Stimulated activated CD8-positive, alpha-beta memory T cell treated with anti-CD3 and anti-CD28 coated beads, Interleukin-15, amount 100 ng/mL, for 4 hours (primary cell): ENCODE results near the gene HEMGN.
"Not testable (repeated sequence)": the region's sequence is repeated elsewhere in the genome, so short reads cannot be mapped to it uniquely, and the experiment has no call there.

Experiments used
- DNase-seq, 2 donors: peaks; one replicate each; pipeline ENCODE4 v3.0.0-alpha.2; 2020; ENCODE audit warnings: low read depth in 2 of 2

Gene HEMGN

DNA sequence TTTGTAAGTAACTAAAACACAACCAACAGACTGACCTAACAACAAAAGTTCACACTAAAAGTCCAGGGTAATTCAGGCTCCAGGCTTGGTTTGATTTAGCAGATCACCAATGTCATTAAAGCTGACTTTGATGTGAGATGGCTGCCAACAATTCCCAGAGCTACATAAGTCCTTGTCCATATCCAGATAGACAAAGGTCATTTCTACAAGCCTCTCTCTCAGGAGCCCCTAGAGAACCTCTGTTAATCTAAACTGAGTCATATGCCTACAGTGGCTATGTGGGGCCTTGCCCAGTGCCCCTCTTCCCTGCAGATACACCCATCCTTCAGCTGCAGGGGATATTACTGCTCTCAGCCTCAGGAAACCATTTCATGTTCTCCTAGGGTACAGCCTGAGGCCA lies 26.9 kb upstream of the HEMGN start:
- DNase-seq = no peak

DNA sequence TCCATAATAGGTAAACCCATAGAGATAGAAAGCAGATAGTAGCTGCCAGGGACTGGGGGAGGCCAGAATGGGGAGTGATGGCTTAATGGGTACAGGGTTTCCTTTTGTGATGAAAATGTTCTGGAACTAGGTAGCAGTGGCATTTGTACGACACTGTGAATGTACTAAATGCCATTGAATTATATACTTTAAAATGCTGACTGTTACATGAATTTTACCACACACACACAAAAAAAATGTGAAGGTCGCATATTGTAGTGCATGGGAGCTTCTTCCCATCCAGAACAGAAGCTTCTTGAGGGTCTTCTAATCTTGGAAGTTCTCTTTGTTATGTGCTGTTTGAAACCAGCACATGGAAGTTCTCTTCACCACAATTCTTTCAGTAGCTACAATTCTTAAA lies 25.3 kb upstream of the HEMGN start:
- no peak for DNase-seq

DNA sequence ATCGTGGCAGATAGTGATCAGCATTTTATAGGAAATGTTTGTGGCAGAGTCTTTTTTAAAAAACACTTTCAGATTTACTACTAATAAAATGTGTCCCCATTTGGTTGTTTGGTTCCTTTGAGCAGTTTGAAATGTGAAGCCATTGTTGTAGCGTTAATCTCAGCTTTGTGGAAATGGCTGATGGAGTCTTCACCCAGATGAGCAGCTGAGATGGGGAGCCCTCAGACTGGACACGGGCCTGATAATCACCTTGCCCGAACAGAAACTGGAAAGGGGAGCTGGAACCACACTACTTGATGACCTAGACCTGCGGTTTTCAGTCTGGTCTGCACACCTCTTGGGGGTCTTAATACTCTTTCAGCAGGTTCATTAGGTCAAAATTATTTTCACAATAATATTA lies 24.6 kb upstream of the HEMGN start:
- DNase-seq = no peak

DNA sequence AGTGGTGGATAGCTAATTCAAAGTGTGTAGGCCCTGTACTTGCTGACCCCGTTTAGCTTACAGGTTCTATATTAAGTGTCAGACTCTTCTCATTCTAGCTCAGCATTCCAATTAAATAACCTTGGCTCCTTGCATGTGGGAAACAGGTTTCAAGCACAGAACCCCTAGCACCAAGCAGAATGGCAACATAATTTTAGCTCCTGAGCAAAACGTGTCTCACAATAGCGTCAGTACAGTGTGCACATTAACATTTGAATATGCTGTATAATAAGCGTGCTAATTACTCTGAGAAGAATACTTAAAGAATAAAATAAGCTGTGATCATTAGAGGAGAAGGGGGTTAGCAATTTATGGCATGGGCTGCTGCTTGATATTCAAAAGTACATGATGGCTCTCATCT lies 24.2 kb upstream of the HEMGN start:
- no peak for DNase-seq

DNA sequence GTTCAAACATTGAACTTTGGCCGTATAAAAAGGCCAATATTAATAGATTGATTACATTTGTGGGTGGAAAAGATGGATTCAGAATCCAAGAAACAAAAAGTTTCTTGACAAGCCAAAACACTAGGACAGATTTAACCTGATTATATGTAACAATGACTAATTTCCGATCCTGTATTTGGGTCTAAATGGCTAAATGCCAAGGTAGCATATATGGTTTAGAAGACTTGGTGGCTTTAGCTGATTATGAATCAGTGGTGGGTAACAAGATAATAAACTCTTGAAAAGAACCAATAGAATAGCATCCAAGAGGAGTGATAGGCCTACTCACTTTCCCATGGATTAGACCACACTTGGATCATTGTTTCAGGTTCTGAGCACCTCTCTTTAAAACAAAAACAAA lies 23.4 kb upstream of the HEMGN start:
- DNase-seq = no peak

DNA sequence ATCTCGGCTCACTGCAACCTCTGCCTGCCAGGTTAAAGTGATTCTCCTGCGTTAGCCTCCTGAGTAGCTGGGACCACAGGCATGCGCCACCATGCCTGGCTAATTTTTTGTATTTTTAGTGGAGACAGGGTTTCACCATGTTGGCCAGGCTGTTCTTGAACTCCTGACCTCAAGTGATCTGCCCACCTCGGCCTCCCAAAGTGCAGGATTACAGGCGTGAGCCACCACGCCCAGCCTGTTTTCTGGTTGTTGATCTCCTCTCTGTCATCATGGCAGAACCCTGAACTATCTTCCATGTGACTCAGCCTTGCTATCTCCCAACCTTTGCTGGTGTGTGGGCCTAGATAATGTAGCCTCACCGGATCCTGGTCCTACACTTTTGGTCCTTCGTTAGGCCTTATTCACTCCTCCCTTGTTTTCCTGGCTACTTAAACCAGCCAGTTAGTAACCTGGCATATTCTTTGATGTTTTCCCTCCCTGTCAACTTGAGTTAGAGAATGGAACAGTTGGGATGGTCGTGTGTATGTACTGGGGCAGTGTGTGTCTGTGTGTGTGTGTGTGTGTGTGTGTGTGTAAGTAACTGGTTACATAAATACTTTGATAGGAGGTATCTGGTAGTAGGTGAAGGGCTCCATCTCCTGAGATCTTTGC lies 22.8 kb upstream of the HEMGN start:
- DNase-seq = not testable (repeated sequence)

DNA sequence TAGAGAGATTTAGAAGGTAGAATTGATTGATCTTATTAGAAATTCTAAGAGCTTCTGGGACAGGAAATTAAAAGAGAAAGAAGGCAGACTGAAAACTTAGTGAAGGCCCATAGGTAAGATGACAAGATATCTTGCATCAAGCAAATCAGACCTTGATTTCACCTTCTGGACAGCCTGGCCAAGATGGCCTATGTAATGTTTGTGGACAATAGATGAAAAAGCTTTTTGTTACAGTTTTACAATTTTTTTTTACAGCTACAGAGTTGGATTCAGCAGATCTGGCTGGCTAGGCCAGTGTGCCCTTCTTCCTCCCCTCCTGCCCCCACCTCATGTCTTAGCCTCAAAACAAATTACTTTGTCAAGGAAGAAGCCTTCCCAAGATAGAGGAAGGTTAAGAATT lies 21.6 kb upstream of the HEMGN start:
- no peak for DNase-seq

DNA sequence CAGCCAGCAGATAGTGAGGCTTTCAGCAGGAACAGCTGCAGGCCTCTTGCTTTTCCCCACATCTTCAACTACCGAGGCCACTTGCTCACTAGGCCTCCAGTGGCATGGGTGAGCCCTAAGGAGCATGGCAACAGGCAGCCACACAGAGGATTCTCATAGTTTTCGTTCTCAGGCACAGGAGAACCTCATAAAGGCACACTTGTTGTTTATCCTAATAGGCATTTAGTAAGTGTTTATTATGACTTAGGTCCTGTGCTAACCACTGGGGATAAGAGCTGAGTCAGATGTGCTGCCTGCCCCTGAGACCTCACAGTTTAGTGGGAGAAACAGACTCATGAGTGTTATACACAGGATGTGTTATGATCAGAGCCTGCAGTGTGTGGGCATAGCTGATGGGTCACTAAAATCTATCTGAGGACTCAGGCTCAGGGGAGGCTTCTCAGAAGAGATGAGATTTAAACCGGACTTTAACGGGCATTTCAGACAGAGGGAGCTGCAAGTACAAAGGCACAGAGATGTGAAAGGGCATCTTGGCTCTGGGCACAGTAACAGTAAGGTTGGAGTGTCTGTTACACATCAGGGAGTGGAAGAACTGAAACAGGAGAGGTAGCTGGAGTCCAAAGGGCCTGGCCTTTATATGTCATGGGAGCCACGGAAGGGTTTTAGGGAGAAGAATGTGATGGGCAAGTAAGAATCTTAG lies 21.0 kb upstream of the HEMGN start:
- no peak for DNase-seq

DNA sequence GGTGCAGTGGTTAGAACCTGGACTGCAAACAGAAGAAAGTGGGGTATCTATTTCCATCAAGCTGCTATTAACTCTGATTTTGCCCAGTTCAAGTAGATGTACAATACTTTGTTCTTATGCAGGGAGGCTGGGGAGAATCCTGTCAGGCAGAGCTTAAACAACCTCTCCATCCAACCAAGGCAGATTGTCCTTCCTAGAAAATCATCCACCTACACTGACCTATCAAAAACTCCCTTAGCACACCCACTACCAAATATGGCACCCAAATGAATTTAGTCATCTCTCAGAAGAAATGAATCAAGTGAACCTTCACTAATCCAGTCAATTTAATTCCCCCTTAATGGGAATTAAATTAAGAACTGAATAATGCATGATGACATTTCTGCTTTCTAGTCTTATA lies 18.4 kb upstream of the HEMGN start:
- DNase-seq = no peak

DNA sequence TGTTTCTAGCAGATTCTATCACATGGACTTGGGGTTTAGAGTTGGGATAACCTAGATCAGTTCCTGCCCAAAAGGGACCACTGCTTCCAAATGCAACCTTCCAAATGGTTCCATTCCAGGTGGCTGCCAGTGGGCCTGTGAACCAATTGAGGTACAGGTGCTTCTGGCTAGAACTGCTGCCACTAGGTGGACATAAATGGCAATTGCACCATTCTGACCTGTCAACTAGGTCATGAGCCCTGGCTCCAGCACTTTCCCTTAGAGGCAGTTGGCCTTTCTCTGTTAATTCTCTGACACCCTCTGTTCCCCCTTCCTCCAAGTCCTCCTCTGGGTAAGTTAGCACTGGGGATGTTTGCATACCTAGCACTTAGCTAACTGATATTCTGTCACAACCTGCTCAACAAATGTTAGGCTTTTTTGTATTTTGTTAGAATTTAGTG lies 16.6 kb upstream of the HEMGN start:
- DNase-seq = peak in 1 of 2 donors; percentile 15

DNA sequence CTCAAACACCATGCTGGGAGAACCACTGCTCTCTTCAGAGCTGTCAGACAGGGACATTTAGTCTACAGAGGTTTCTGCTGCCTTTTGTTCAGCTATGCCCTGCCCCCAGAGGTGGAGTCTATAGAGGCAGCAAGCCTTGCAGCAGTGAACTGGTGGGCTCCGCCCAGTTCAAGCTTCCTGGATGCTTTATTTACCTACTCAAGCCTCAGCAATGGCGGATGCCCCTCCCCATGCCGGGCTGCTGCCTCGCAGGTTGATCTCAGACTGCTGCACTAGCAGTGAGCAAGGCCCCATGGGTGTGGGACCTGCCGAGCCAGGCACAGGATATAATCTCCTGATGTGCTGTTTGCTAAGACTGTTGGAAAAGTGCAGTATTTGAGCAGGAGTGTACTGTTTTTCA lies 12.9 kb upstream of the HEMGN start:
- DNase-seq = not testable (repeated sequence)

DNA sequence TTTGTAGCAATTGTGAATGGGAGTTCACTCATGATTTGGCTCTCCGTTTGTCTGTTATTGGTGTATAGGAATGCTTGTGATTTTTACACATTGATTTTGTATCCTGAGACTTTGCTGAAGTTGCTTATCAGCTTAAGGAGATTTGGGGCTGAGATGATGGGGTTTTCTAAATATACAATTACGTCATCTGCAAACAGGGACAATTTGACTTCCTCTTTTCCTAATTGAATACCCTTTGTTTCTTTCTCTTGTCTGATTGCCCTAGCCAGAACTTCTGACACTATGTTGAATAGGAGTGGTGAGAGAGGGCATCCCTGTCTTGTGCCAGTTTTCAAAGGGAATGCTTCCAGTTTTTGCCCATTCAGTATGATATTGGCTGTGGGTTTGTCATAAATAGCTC lies 9.1 kb upstream of the HEMGN start:
- not testable (repeated sequence) for DNase-seq

DNA sequence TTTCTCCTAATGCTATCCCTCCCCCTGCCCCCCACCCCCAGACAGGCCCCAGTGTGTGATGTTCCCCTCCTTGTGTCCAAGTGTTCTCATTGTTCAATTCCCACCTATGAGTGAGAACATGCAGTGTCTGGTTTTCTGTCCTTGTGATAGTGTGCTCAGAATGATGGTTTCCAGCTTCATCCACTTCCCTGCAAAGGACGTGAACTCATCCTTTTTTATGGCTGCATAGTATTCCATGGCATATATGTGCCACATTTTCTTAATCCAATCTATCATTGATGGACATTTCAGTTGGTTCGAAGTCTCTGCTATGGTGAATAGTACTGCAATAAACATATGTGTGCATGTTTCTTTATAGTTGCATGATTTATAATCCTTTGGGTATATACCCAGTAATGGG lies 7.5 kb upstream of the HEMGN start:
- not testable (repeated sequence) for DNase-seq

DNA sequence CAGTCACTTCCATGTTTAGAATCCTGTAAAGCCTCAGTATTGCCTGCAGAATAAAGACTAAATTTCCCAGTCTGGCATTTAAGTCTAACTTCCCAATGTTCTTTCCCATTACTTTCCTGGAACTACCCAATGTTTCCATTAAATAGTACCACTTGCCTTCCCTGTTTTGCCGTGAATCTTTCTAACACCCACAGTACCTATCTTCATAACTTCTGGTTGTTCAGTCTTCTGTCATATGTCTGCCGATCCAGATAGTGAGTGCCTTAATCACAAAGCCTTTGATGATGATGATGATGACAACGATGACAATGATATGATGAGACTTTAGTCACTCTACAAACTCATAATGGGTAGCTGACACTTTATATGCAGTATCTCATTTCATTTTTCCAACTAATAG lies 6.6 kb upstream of the HEMGN start:
- DNase-seq = no peak

DNA sequence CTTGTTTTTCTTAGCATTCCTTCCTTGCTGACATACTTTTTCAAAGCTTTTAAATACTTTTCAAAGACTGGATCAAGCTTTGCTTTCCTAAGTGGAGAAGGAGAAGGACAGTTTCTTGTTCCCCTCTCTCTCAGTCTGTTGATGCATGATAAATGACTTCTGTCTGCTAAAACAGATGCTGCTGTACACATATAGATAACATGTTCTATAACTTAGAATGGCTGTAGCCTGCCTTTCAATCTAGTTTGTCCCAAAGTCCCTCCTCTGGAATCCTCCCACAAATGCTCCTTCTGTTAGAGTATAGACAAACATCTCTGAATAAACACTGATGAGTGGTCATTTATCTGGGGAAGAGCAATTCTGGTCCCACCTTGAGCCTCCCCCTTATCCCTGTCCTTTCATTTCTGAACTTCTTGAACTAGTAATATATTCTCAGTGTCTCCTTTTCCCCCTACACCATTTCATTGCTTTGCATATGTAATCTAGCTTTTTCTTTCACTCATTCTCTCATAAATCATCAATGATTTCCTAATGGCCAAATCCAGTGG lies 5.4 kb upstream of the HEMGN start:
- no peak for DNase-seq

DNA sequence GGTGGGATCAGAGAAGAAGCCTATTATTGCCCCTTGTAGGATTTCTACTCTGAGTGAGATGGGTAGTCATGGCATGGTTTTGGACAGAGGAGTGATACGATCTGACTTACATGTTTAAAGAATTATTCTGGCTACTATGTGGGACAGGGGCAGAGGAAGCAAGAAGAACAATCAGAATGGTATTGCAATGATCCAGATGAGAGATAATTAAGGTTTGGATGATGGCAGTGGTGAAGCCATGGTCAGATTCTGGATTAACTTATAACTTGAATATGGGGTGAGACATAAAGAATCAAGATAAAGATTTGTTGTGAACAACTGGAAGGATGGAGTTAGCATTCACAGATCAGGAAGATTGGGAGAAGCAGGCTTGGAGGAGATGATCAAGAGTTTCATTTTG lies 3.4 kb upstream of the HEMGN start:
- DNase-seq = no peak

DNA sequence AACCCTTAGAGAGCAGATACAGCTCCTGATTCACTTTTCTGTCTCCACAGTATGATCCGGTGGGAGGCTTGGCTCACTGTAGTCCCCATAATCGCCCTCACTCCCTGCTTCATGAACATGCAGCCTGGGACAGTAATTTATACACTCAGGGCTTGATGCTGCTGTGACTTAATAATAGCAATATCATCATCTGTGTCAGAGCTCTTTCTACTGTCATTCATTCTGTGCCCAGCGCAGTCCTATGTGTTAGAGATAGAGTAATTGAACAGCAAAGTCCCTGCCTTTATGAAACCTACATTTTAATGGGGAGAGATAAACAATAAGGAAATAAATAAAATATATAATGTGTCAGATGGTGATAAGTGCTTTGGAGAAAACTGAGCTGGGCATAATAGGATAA lies 2.8 kb upstream of the HEMGN start:
- DNase-seq = no peak

DNA sequence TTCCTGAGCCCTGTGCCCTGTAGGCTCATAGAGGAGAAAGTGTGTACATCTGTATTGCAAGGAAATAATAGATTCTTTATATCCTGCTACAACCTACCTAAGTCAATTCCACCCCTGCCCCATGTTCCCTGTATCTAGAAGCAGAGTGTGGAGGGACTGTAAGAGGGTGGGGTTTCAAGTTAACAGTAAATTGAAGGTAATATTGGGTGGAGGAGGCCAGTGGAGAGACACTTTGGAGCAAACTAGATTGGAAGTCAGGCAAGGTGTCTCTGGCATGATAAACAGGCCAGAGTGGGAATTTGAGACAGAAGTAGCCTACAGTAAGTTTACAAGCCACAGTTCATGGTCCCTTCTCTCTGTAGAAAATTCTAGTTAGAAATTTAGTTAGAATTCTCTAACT lies 2.3 kb upstream of the HEMGN start:
- no peak for DNase-seq

DNA sequence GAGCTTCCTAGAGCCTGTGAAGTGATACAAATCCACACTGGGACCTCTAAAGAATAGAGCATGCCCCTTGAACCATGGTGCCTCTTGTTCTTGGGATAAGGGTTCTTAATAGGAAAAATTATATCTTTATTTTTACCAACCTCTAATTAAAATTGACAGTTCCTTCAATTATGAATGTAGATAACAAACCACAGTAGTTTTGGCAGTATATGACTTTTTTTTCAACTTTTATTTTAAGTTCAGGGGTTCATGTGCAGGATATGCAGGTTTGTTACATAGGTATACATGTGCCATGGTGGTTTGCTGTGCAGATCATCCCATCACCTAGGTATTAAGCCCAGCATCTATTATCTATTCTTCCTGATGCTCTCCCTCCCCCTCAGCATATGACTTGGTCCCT lies 974 bp downstream of the HEMGN start:
- no peak for DNase-seq

DNA sequence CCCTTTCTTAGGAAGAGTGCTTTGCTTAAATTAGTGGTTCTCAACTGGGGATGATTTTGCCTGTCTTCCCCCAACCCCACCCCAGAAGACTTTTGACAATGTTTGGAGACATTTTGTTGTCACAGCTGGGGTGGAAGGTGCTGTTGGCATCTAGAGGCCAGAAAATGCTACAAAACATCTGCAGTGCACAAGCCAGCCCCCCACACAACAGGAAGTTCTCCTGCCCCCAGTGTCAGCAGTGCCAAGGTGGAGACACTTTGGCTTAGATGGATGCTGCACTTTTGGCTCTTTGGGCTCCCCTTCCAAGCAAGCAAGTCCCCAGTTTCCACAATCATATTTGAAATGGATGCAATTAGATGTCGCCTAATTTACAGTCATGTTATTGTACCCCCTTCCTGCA lies 2.7 kb downstream of the HEMGN start:
- DNase-seq = no peak

DNA sequence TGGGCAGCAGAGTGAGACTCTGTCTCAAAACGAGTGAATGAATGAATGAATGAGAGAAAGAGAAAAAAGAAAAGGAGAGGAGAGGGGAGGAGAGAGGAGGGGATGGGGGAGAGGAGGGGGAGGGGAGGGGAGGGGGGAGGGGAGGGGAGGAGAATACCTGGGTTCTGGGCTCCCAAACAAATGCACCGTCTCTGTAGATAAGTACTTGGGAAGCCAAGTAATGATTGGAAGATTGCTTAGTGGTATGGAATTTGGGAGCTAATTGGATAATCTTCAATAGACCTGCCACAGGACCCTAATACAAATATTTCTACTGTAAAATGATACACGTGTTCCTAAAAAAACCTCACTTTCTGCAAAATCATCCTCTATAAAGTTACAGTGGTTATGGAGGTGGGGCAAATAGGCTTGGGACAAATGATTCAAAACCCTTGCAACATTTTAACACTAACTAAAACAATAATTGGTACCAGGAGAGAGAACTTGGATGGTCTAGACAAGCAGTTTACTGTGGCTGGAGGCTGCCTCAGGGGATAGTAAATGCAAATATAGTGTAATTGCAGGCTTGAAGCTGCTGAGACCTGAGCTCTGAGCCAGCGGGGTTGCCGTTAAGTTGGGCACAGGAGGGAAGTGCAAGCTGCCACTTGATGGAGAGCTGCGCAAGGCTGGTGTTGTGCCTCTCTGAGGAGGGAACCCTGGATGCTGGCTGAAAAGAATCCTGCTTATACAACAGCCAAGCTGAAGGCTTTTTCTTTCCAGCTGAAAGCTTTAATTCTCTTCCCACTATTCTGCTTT lies 3.5 kb downstream of the HEMGN start:
- no peak for DNase-seq

DNA sequence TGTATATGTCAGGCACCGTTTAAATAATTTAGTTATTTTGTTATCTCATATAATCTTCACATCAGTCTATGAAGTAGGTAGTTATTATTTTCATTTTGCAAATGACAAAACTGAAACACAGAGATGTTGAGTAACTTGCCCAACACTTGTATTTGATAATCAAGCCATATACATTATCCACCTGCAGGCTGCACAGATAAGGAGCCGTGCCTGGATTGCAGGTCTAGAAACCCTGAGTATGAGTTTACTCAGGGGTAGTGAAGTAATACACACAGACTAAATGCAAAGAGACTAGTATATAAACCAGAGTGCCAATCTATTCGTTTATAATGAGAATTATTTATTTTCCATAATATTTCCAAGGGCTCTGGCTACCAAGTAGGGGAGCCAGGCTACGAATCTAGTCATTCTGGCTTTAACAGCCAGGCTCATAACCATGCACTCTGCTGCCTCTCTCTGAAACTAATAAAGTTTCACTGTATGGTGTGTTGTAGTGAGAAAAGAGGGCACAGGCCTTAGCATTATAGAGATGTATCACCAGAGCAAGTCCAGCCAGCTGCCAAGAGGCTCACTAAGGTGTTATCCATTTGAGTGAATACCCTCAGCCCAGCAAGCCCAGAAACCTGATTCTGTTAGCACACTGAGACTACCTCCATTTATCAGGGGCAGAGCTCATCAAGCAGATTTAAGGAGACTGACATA lies 4.5 kb downstream of the HEMGN start:
- DNase-seq = no peak
